GM19023 (cell line): Measurements from ENCODE around the gene PCDHGA7.
A peak's percentile ranks its signal among the peaks of the same experiment; 100 is the strongest.
"Not testable (repeated sequence)": the region's sequence is repeated elsewhere in the genome, so short reads cannot be mapped to it uniquely, and the experiment has no call there.

Experiments used
- ATAC-seq: cut with Tn5 transposase; IDR thresholded peaks from one replicate; pipeline ENCODE4 v1.9.1; 2021; ENCODE audit warnings: mild to moderate bottlenecking, moderate library complexity; ENCODE audit not compliant: unreplicated experiment

PCDHGA7 gene

GRCh38 chr5:141422742-141423291 is 40.3 kb downstream of the PCDHGA7 start:
- ATAC-seq = no peak

- ATAC-seq = no peak
Observed at GRCh38 chr5:141427783-141428426, 45.4 kb downstream of the PCDHGA7 start.

- ATAC-seq = peak; percentile 63
Observed at GRCh38 chr5:141430332-141431113, 48.0 kb downstream of the PCDHGA7 start, which contains the start of gene PCDHGA12. PCDHGA12 (plus strand) TSS chr5:141430507; CDS start chr5:141430760, 253 bp downstream.

- ATAC-seq = no peak
Observed at GRCh38 chr5:141431286-141431685, 48.7 kb downstream of the PCDHGA7 start.

GRCh38 chr5:141432308-141432707 is 49.8 kb downstream of the PCDHGA7 start:
- not testable (repeated sequence) for ATAC-seq

GRCh38 chr5:141432726-141433125 is 50.2 kb downstream of the PCDHGA7 start:
- not testable (repeated sequence) for ATAC-seq

- no peak for ATAC-seq
Observed at GRCh38 chr5:141434006-141434405, 51.5 kb downstream of the PCDHGA7 start.
